Endothelial cell of coronary artery (primary cell): ENCODE measurements around the gene CHD9NB. TPM values are rescaled to one million over a fixed set of nuclear protein-coding genes. Genes with fewer than 3 reads are reported as not detected.

Experiments
- total RNA-seq: library from RNA; depleted of rRNA; stranded (reverse); fragments of >200 nt; gene quantifications from 2 replicates; pipeline ENCODE4 v1.2.3, GENCODE V29; 2014

The CHD9NB gene
- 1.1 and 1.8 TPM in 2 replicates for total RNA-seq

DNA sequence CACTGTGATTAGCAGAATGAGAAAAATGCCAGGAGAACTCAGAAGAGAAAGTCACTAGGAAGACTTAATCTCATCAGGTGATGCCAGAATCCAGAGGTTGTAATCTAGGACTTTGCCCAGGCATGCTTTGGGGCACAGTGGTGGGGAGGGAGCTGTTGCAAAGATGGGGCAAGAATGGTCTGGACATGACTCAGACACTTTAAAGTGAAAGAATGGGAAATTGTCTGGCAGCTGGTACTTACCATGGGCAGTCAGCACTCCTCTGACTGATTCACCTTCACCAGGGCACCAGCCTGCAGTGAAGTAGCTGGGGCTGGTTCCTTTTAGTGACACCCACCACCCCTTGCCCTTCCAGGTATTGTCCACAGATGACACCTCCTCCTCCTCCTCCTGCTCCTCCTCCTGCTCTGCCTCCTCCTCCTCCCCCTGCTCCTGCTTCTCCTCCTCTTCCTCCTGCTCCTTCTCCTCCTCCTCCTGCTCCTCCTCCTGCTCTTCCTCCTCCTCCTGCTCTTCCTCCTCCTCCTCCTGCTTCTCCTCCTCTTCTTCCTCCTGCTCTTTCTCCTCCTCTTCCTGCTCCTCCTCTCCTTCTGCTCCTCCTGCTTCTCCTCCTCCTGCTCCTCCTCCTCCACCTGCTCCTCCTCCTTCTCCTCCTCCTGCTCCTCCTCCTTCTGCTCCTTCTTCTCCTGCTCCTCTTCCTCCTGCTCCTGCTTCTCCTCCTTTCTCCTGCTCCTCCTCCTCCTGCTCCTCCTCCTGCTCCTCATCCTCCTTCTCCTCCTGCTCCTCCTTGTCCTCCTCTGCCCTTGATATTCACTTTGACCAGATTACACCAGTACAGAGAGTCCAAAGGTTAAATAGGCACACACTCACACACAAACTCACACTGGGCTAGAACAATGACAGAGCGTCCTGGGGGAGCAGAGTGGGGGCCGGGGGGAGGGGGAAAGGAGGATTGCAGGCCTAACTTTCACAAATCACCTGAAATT, at the start of gene CHD9NB:
TSS of gene CHD9NB (minus strand) at position 379 of the 983 bp plus-strand sequence. CDS start 8,739 bp downstream, outside the sequence.

DNA sequence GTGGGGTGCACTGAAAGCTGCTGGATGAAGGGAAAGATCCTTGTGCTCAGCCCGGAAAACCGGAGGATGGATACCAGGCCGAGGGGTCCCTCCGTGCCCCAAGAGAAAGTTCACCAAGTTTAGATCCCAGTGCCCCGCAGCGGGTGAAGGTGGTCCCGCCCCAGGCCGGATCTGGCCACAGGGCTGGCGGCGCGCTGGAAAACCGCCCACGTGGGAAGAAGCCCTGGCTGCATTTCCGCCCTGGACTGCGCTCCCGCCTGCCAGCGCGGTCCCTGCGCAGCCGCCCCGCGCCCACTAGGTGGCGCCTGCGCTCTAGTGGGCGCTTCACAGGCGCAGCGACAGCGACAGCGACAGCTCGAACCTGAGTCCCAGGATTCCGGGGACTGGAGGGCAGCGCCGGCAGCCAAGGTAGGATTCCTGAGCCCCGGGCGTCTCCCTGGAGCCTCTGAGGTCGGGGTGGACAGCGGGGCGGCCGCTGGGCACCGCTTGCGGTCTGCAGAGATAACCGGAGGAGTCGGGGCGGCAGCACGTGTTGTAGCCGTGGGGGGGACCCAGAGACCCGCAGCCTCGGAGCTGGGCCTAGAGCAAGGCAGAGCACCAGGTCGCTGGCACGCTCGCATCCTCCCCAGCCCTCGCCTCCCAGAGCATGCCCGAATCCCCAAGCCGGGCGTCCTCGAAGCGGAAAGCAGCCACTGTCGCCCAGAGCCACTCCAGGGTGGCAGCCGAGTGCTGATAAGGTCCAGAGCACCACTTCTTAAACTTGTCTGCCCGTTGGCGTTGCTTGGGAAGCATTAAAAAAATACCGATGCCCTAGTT, 2.2 kb upstream of the CHD9NB start, which contains the start of gene CHD9:
TSS of gene CHD9 (plus strand) at position 322 of the 816 bp plus-strand sequence. CDS start 101,099 bp downstream, outside the sequence.

Other genes starting within 250 kb of the CHD9NB start
- 33.8 and 54.4 TPM in 2 replicates for gene CHD9, start 2.1 kb upstream of the CHD9NB start, total RNA-seq